ENCODE measurements around the gene IRX3. TPM values are rescaled to one million over a fixed set of nuclear protein-coding genes. Genes with fewer than 3 reads are reported as not detected.

The IRX3 gene
- total RNA-seq, 4 donors from 2014 or later: 4.0 to 22.6 (median 8.9) TPM

DNA sequence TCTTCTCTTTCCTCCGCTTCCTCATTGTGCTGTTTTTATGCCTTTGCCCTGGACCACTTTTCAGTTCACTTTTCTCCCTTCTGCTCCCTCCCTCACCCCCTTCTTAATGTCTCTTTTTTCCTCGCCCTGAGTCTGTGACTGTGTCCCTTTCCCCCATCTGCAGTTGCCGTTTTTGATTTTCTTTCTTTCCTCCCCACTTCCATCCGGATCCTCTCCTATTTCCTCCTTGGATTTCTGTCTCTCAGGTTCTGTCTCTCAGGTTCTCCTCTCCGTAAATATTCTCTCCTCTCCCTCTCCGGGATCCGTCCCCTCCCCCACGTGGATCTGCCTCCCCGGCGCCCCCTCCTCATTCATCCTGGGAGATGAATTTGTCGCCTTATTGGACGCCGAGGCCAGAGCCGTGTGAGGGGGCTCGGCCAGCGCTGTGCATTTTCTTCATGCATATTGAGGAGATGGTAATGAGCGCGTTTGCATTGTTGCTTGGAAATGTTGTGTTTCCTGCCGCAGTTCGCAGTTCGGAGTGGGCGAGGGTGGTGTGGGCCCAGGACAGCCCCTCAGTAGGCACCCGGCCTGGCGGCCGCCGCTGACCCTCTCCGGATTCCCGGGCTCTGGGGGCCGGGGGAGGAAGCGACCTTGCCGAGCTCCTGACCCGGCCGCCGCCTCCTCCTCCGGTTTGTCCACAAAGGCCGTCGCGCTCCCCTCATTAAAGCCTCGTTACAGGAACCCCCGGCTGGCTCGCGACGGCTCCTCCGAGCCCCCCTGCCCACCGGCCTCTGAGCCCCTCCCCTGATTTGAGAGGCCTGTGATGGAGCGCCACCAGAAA is 4.5 kb upstream of the IRX3 start:
- intact Hi-C loops (cut with DNase I): no loop called here
- Histone ChIP-seq H3K27ac (no peak overlapping the region), H3K4me3 (replicated peaks in 1 of 3) (no peak overlapping the region), H3K4me1 (peaks cover 18 to 23% of the 10 kb centered on the region in 2 donors), H3K36me3 (no peaks in the 10 kb centered on the region), H3K9me3 (no peaks in the 10 kb centered on the region), H3K27me3 (peaks cover 45% of the 10 kb centered on the region)
- DNase-seq: no peak
- no peak for TF ChIP-seq CTCF (IDR thresholded peaks at IDR 0.05)
- no peak for TF ChIP-seq POLR2A (IDR thresholded peaks at IDR 0.05)
- WGBS, 2 donors: 11 to 24% methylated on average over 18 to 37 of the region's 46 CpGs

DNA sequence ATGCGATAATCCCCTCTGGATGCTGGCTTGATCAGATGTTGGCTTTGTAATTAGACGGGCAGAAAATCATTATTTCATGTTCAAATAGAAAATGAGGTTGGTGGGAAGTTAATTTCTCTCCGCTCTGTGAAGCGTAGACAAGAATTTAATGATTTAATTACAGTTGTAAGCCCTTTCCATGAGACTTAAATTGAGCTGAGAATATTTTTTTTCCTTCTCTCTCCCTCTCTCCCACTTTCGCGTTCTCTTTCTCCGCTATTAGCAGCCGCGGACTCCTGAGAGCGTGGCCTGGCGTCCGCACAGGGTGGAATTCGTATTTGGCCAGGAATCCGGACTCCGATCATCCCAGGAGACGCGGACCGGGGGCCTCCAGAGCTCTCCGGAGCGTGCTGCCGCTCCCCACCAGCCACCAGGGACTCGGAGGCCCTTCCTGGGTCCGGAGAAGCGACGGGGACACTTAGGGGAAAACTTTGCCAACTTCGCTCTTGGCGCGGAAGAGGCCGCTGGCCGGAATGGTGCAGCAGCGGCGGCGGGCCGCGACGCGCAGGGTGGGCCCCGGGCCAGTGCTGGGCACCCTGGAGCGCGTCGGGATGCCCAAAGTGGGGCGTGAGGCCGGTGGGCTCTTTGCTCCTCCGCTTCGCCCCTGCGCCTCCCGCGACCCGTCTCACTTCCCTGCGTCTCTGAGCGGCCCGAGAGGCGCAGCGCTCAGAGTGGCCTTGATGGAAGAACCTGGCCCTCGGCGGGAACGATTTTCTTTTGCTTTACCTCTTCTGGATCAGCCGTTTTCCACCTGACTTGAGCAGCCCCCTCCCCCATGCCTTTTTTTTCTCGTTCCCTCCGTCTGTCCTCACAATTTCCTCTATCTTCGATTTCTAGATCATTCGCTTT is 3.6 kb upstream of the IRX3 start:
- peak in 1 of 2 donors; percentile 47 for DNase-seq
- intact Hi-C loops (cut with DNase I): no loop called here
- WGBS, 2 donors: 5 to 12% methylated on average over 39 to 56 of the region's 62 CpGs

DNA sequence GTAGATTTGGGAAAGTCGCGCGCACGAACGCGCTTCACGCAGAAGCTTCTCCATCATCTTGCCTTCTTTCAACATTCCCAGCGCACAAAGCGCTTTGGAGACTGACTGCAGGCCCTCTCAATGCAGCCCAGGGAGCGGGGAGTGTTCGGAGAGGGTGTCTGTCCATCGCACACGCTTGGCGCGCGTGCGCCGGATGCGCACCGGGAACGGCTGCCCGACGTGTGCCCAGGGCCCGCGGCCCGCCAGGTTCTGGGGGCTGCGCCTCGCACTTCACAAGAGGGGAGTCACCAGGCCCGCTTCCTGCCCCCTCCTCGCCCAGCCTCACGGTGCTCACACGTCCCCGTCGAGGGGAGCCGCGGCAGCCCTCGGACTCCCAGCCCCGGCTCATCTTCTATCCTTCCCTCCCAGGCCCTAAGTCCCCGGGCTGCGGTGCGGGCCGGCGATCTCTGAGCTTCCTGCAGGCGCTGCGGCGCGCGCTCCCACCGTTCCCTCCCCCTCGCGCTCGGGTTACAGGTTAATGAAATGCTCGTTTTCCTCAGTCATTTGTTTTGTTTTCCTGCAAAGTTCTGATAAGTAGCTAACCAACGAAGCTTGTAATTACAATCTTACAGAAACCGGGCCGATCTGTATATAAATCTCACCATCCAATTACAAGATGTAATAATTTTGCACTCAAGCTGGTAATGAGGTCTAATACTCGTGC is 2.8 kb upstream of the IRX3 start:
- 6 to 12% methylated on average over 32 to 41 of the region's 57 CpGs for WGBS, 2 donors
- no peak for TF ChIP-seq POLR2A (IDR thresholded peaks at IDR 0.05)
- TF ChIP-seq CTCF (IDR thresholded peaks at IDR 0.05): no peak
- intact Hi-C loops (cut with DNase I): no loop called here
- Histone ChIP-seq H3K9me3 (no peaks in the 10 kb centered on the region), H3K36me3 (no peaks in the 10 kb centered on the region), H3K4me1 (peaks cover 23 to 30% of the 10 kb centered on the region in 2 donors), H3K4me3 (replicated peaks in 1 of 3) (no peak overlapping the region), H3K27ac (no peak overlapping the region), H3K27me3 (peaks cover 58% of the 10 kb centered on the region)
- peak in 1 of 2 donors; percentile 45 for DNase-seq

More for the DNA sequence above, 3.6 kb upstream of the IRX3 start:
- Histone ChIP-seq H3K4me3 (replicated peaks in 1 of 3) (no peak overlapping the region), H3K27ac (peak overlapping the region in 1 of 3 donors; percentile 41), H3K4me1 (peaks cover 22 to 23% of the 10 kb centered on the region in 2 donors), H3K9me3 (no peaks in the 10 kb centered on the region), H3K36me3 (no peaks in the 10 kb centered on the region), H3K27me3 (peaks cover 50% of the 10 kb centered on the region)
- TF ChIP-seq CTCF (IDR thresholded peaks at IDR 0.05) (no peak), POLR2A (IDR thresholded peaks at IDR 0.05) (no peak)

DNA sequence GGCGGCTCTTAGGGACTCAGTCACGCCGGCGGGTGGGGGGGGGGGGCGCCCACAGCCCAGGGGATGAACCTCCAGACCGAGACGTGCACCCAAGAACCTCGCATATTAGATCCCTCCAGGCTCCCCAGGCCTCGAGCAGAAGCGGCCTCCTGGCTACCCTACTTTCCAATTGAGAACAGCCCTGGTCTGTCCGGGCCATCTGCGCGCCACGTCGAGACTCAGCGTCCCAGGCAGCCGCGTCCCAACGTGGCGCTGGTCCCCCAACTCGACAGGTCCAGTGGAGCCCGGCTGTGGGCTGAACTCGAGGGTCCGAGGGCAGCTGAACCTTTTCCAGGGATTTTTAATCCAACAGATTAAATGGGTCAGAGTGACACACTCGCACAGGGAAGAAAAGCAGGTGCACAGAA is 2.3 kb upstream of the IRX3 start:
- no peak overlapping the region for H3K27ac ChIP-seq
- WGBS, 2 donors: 0 to 2% methylated on average over 4 to 19 of the region's 25 CpGs
- peaks cover 61% of the 10 kb centered on the region for H3K27me3 ChIP-seq
- H3K4me3 ChIP-seq (replicated peaks in 1 of 3): no peak overlapping the region
- no peak for DNase-seq
- no peaks in the 10 kb centered on the region for H3K36me3 ChIP-seq
- no peaks in the 10 kb centered on the region for H3K9me3 ChIP-seq
- H3K4me1 ChIP-seq: peaks cover 27 to 34% of the 10 kb centered on the region in 2 donors
- TF ChIP-seq POLR2A (IDR thresholded peaks at IDR 0.05) (no peak), CTCF (IDR thresholded peaks at IDR 0.05) (no peak)
- intact Hi-C loops (cut with DNase I): no loop called here

Measured in thyroid gland (tissue), 4 donors.